Lower lobe of right lung (tissue), 2 donors: ENCODE measurements around the gene TEDC1. TPM values are rescaled to one million over a fixed set of nuclear protein-coding genes. Genes with fewer than 3 reads are reported as not detected.

Source experiments
- ATAC-seq, 2 donors: fragments of 200-7000 bp; cut with Tn5 transposase; one replicate each; pipeline ENCODE4 v1.9.1; 2020 to 2022; ENCODE audit warnings: mild to moderate bottlenecking in 2 of 2, moderate library complexity in 2 of 2
- DNase-seq: peaks from one replicate; pipeline ENCODE4 v3.0.0-alpha.2; 2020
- H3K27ac ChIP-seq: fragments of 200-600 bp; one replicate; pipeline ENCODE4 v1.8.0; 2022
- H3K27me3 ChIP-seq: fragments of 200-600 bp; one replicate; pipeline ENCODE4 v1.8.0; 2022; ENCODE audit warnings: low read depth
- H3K36me3 ChIP-seq: fragments of 200-600 bp; one replicate; pipeline ENCODE4 v1.8.0; 2022; ENCODE audit warnings: mild to moderate bottlenecking
- H3K4me1 ChIP-seq: fragments of 200-600 bp; one replicate; pipeline ENCODE4 v1.8.0; 2022
- H3K4me3 ChIP-seq: fragments of 200-600 bp; one replicate; pipeline ENCODE4 v1.8.0; 2022; ENCODE audit warnings: mild to moderate bottlenecking
- H3K9me3 ChIP-seq: fragments of 200-600 bp; one replicate; pipeline ENCODE4 v1.8.0; 2022
- intact Hi-C: fragments of 100-400 bp; cut with DNase I; formaldehyde crosslinking; loops from one replicate; pipeline ENCODE4 v1.11.0; 2022
- total RNA-seq: library from RNA; stranded (reverse); fragmentation: NEBNext Ultra II Directional; extraction: Animal tissue kit (Norgen Biotek cat#: 25700); gene quantifications from one replicate; pipeline ENCODE4 v1.2.1, GENCODE V29; 2021
- TF ChIP-seq, protein P1 (sequence below): fragments of 200-600 bp; IDR thresholded peaks from one replicate; pipeline ENCODE4 v1.8.0; 2022; ENCODE audit warnings: antibody characterized with exemption, mild to moderate bottlenecking
- donor health status: DM: no; HTN: yes; CAD: no; lungs with severe emphysema.

The TEDC1 gene
- total RNA-seq, 1 donor from 2014 or later, result 10.6 TPM

DNA sequence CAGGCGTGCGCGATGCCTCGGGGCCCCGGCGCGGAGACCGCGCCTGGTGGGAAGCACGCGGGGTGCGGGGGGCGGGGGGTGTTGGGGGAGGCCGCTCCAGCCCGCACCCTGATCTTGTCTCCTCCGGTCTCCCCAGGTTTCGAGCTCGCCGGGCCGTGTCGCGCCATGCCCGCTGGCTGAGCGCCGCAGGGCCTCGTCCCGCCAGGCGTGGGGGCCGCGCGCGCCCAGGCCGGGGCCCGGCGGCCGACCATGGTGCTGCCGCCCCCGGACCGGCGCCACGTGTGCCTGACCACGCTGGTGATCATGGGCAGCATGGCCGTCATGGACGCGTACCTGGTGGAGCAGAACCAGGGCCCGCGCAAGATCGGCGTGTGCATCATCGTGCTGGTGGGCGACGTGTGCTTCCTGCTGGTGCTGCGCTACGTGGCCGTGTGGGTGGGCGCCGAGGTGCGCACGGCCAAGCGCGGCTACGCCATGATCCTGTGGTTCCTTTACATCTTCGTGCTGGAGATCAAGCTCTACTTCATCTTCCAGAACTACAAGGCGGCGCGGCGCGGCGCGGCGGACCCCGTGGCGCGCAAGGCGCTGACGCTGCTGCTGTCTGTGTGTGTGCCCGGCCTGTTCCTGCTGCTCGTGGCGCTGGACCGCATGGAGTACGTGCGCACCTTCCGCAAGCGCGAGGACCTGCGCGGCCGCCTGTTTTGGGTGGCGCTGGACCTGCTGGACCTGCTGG lies 37.7 kb downstream of the TEDC1 start:
- peaks cover 33% of the 10 kb centered on the region for H3K4me1 ChIP-seq
- H3K27me3 ChIP-seq, result peaks cover 32% of the 10 kb centered on the region
- ATAC-seq (peak in 1 of 2 donors; percentile 3), DNase-seq (peak; percentile 52)
- no peaks in the 10 kb centered on the region for H3K36me3 ChIP-seq
- H3K4me3 ChIP-seq, result peak overlapping the region; percentile 75
- TF ChIP-seq, protein P1, sequence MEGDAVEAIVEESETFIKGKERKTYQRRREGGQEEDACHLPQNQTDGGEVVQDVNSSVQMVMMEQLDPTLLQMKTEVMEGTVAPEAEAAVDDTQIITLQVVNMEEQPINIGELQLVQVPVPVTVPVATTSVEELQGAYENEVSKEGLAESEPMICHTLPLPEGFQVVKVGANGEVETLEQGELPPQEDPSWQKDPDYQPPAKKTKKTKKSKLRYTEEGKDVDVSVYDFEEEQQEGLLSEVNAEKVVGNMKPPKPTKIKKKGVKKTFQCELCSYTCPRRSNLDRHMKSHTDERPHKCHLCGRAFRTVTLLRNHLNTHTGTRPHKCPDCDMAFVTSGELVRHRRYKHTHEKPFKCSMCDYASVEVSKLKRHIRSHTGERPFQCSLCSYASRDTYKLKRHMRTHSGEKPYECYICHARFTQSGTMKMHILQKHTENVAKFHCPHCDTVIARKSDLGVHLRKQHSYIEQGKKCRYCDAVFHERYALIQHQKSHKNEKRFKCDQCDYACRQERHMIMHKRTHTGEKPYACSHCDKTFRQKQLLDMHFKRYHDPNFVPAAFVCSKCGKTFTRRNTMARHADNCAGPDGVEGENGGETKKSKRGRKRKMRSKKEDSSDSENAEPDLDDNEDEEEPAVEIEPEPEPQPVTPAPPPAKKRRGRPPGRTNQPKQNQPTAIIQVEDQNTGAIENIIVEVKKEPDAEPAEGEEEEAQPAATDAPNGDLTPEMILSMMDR, result no peak
- H3K27ac ChIP-seq, result no peak overlapping the region
- intact Hi-C loops, result no loop called here
- H3K9me3 ChIP-seq, result no peaks in the 10 kb centered on the region

DNA sequence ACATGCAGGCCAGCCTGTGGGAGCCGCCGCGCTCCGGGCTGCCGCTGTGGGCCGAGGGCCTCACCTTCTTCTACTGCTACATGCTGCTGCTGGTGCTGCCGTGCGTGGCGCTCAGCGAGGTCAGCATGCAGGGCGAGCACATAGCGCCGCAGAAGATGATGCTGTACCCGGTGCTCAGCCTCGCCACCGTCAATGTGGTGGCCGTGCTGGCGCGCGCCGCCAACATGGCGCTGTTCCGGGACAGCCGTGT lies 38.2 kb downstream of the TEDC1 start:
- no peak for ATAC-seq

DNA sequence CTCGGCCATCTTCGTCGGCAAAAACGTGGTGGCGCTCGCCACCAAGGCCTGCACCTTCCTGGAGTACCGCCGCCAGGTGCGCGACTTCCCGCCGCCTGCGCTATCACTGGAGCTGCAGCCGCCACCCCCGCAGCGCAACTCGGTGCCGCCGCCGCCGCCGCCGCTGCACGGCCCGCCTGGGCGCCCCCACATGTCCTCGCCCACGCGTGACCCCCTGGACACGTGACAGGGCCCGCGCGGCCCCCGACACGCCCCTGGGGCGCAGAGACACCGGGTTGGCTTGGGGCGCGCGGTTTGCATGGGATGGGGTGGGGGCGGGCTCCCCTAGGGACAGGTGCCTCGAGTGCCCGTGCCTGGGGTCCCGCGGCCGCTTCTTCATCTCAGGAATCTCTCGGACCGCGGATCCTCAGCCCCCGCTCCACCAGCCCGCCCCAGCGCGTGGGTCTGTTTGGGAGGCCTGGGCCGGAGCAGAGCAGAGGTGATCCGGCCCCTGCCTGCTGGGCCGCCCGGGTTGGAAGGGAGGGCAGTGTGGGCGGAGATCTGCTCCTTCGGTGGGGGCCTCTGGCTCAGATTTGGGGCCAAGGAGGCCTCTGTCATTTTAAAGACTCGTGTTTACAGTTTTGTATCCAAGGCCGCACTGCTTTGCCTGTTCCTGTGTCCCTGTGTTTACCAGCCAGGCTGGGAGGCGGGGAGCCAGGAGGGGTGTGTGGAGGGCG lies 38.7 kb downstream of the TEDC1 start:
- Histone ChIP-seq H3K9me3 (no peaks in the 10 kb centered on the region), H3K36me3 (no peaks in the 10 kb centered on the region), H3K4me1 (peaks cover 33% of the 10 kb centered on the region), H3K27ac (peak overlapping the region; percentile 18), H3K4me3 (peak overlapping the region; percentile 75), H3K27me3 (peaks cover 32% of the 10 kb centered on the region)
- intact Hi-C loops, result no loop called here
- ATAC-seq (no peak), DNase-seq (peak; percentile 51)
- TF ChIP-seq, protein P1, result no peak

More for the DNA sequence above, 38.2 kb downstream of the TEDC1 start:
- peaks cover 33% of the 10 kb centered on the region for H3K4me1 ChIP-seq
- no peaks in the 10 kb centered on the region for H3K9me3 ChIP-seq
- no peaks in the 10 kb centered on the region for H3K36me3 ChIP-seq
- no peak overlapping the region for H3K27ac ChIP-seq
- peak overlapping the region; percentile 75 for H3K4me3 ChIP-seq
- DNase-seq, result no peak
- TF ChIP-seq, protein P1, result no peak
- H3K27me3 ChIP-seq, result peaks cover 32% of the 10 kb centered on the region
- intact Hi-C loops, result no loop called here

DNA sequence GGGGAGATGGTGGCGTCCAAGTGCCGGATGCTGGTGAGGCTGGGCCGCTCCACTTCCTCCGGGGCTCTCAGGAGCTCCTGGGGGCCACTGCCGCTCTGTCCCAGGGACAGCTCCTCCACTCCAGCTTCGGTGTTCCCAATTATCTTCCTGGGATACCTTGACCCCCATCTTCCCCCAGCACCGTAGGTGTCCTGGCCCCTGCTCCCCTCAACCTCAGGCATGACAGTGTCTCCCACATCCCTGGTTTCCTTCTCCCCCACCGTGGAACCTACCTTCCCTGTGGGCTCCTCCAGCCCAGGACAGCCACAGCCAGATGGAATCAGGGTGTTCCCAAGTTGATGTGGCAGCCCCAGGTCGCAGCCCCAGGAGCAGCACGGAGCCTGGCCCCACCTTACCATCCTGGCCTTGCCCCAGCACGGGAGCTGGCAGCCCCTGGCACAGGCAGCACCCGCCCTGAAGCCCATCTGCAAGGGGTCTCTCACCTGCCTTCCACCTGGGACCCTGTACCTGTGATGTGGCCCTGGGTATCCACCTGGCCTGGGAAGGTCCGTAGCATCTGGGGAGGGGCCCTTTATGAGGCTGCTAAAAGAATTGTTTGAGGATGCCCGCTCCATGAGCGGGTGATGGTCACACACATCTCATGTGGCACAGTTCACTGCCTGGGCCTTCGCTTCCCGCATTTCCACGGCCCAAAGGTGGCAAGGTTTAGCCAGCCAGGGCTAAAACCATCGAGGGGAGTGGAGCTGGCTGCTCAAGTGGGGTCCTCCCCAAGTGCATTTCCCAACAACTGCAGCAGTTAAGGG lies 39.4 kb downstream of the TEDC1 start:
- peaks cover 32% of the 10 kb centered on the region for H3K27me3 ChIP-seq
- no peaks in the 10 kb centered on the region for H3K9me3 ChIP-seq
- no peaks in the 10 kb centered on the region for H3K36me3 ChIP-seq
- intact Hi-C loops, result no loop called here
- DNase-seq (no peak), ATAC-seq (no peak)
- TF ChIP-seq, protein P1, result no peak
- H3K4me1 ChIP-seq, result peaks cover 33% of the 10 kb centered on the region
- H3K27ac ChIP-seq, result no peak overlapping the region
- H3K4me3 ChIP-seq, result no peak overlapping the region

DNA sequence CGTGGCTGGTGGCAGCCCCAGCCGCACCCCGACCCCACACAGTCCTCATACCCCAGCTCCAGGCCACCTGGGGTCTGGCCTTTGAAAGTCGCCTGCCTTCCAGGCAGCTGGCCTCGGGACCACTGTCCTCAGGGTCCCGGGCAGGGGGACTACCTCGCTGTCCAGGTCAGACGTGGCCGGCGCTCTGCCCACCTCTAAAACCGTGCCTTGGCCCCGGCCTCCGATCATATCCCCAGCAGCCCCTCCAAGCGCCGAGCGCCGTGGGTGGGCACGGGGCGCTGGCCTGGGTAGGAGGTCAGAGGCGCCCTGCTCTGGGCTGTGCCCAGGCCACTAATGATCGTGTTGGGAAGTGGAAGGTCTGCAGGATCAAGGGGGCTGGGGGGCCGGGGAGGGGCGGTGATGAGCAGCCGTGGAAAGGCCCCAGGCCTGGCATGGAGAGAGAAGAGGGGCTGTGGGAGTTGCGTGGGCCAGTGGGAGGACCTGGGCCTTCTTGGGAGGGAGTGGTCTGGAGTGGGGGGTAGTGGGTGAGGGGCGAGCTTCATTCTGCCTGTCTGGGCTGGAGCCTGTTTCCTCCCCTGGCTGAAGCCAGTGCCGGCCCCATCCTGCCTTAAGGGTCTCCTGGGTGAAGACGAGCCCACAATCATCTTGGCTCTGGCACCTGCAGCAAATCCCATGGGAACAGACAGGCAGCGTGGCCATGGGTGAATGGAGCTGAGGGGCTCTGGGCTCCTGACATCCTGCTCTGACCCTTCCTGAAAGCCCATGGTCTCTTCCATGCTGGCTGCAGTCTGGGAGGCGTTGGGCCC lies 40.2 kb downstream of the TEDC1 start:
- no peaks in the 10 kb centered on the region for H3K9me3 ChIP-seq
- peaks cover 33% of the 10 kb centered on the region for H3K4me1 ChIP-seq
- peaks cover 39% of the 10 kb centered on the region for H3K27me3 ChIP-seq
- H3K27ac ChIP-seq, result no peak overlapping the region
- no peak for DNase-seq
- no peaks in the 10 kb centered on the region for H3K36me3 ChIP-seq
- no peak overlapping the region for H3K4me3 ChIP-seq
- ATAC-seq, result no peak
- TF ChIP-seq, protein P1, result no peak
- intact Hi-C loops, result no loop called here
